C1 segment of cervical spinal cord (tissue), 14 donors: Measurements from ENCODE around the gene ABTB2.
A peak's percentile ranks its signal among the peaks of the same experiment; 100 is the strongest.
"Not testable (repeated sequence)": the region's sequence is repeated elsewhere in the genome, so short reads cannot be mapped to it uniquely, and the experiment has no call there.

ENCODE experiments used
- DNase-seq, 14 donors: peaks; one replicate each; lab custom pipeline; 2025; lab: John Stamatoyannopoulos, UW

The ABTB2 gene

GRCh38 chr11:34264303-34265110, 93.3 kb downstream of the ABTB2 start:
- DNase-seq = peak in 6 of 14 donors; percentile 10 to 50 (median 35)

GRCh38 chr11:34263441-34264091, 94.2 kb downstream of the ABTB2 start:
- DNase-seq = peak in 1 of 14 donors; percentile 17

- DNase-seq = peak in 8 of 14 donors; percentile 35 to 83 (median 52)
These were observed 95.2 kb downstream of the ABTB2 start for GRCh38 chr11:34262531-34263081.

GRCh38 chr11:34261820-34262219, 96.0 kb downstream of the ABTB2 start:
- peak in 3 of 14 donors; percentile 16 to 52 (median 41) for DNase-seq

GRCh38 chr11:34261095-34261494, 96.7 kb downstream of the ABTB2 start:
- no peak for DNase-seq

- DNase-seq = no peak
These were observed 97.7 kb downstream of the ABTB2 start for GRCh38 chr11:34260072-34260575.

GRCh38 chr11:34259087-34259486, 98.7 kb downstream of the ABTB2 start:
- DNase-seq = no peak

GRCh38 chr11:34256626-34257025, 101.2 kb downstream of the ABTB2 start:
- no peak for DNase-seq

- no peak for DNase-seq
These were observed 101.7 kb downstream of the ABTB2 start for GRCh38 chr11:34256150-34256549.

GRCh38 chr11:34255101-34255500, 102.7 kb downstream of the ABTB2 start:
- DNase-seq = no peak

GRCh38 chr11:34254011-34254410, 103.8 kb downstream of the ABTB2 start:
- no peak for DNase-seq

- DNase-seq = no peak
These were observed 105.2 kb downstream of the ABTB2 start for GRCh38 chr11:34252651-34253050.

- DNase-seq = no peak
These were observed 105.8 kb downstream of the ABTB2 start for GRCh38 chr11:34252015-34252414.

- DNase-seq = no peak
These were observed 106.2 kb downstream of the ABTB2 start for GRCh38 chr11:34251589-34251980.

- peak in 7 of 14 donors; percentile 9 to 73 (median 30) for DNase-seq
These were observed 106.8 kb downstream of the ABTB2 start for GRCh38 chr11:34250732-34251588.

- DNase-seq = no peak
These were observed 107.6 kb downstream of the ABTB2 start for GRCh38 chr11:34250211-34250610.

GRCh38 chr11:34249439-34249838, 108.4 kb downstream of the ABTB2 start:
- no peak for DNase-seq

- not testable (repeated sequence) for DNase-seq
These were observed 111.3 kb downstream of the ABTB2 start for GRCh38 chr11:34246511-34246910.

- no peak for DNase-seq
These were observed 112.8 kb downstream of the ABTB2 start for GRCh38 chr11:34245041-34245440.

- DNase-seq = no peak
These were observed 114.0 kb downstream of the ABTB2 start for GRCh38 chr11:34243600-34244464.
